ENCODE results near the gene MASTL.
"Not testable (repeated sequence)": the region's sequence is repeated elsewhere in the genome, so short reads cannot be mapped to it uniquely, and the experiment has no call there.

Gene MASTL

DNA sequence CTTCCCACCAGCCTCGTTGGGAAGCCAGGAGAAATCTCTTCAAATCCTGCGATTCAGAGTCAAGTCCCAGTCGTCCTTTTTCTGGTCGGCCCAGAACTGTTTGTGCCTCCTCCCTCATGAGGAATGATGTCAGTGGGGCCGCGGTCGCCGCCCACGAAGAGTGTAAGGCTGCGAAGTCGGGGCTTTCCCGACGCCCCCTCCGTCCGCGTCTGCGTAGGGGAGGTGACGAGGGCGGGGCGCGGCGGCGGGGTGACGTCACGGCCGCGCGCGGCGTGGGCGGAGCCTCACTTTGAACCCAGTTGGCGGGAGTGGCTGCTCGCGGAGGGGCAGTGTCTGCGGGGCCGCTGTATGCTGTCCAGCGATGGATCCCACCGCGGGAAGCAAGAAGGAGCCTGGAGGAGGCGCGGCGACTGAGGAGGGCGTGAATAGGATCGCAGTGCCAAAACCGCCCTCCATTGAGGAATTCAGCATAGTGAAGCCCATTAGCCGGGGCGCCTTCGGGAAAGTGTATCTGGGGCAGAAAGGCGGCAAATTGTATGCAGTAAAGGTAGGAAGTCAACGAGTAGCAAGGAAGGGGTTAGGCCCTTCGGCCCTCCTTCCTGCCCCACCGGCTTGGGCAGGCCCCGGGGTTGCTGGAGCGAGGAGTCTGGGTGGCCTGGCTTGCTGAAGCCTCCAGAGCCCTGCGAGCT lies at the start of gene MASTL:
TSS of gene MASTL (plus strand) at position 287 of the 689 bp plus-strand sequence. CDS start at position 362, 75 bp downstream.
- DNase-seq, result peak; percentile 95

DNA sequence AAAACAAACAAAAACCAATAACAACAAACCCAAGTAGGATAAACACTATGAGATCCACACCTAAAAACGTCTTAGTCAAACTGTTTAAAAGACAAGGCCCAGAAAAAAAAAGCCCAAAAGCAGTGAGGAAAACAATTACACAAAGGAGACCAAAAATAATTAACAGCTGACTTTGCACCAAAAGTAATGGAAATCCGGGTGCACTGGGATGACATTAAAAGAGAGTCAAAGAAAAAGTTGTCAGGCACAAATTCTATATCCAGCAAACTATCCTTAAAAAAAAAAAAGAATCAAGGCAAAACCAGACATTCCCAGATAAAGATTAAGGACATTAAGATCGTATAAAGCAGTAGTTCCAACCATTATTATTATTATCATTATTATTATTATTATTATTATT lies 47.0 kb upstream of the MASTL start:
- no peak for DNase-seq

DNA sequence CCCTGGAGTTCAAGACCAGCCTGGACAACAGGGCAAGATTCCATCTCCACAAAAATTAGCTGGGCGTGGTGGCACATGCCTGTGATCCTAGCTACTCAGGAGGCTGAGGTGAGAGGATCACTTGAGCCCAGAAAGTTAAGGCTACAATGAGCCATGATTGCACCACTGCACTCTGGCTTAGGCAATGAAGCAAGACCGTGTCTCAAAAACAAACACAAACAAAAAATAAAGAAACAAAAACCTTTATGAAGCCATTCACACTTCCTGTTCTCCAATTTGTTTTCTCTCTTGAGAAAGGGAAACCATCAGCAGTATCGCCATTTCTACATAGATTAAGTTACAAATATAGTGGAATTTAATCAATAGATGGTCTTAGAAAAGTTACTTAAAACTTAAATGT lies 20.8 kb upstream of the MASTL start:
- DNase-seq, result no peak

DNA sequence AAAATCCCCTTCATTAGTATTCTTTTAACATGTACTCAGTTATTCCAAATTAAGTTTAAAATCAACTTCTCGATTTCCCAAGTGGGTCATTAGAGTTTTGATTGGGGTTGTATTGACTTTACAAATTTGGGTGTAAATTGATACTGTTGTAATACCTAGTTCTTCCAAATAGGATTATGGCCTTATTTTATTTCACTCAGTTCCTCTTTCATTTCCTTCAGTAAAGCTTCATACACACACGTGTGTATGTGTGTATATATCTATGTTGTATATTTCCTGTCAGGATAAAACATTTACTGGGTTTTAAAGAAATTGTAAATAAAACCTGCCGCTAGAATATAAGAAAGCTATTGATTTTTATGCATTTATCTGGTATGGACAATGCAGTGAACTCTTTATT lies 16.9 kb upstream of the MASTL start:
- no peak for DNase-seq

DNA sequence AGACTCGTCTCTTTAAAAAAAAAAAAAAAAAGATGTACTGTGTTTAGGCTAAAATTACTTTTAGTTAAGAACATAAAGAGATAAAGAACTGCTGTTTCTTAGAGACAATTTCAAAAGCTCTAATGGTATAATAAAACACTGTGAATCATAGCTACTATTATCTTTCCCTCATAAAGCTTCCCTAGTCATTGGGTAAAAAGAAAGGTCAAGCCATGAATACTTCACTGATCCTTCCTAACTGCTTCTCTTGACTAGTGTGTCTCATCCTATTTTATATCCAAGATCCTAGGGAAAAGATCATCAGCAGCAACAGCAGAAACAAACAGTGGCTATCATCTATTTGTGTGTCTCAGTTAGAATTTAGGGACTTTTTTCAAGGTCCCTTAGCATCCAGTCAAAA lies 11.5 kb upstream of the MASTL start:
- no peak for DNase-seq

DNA sequence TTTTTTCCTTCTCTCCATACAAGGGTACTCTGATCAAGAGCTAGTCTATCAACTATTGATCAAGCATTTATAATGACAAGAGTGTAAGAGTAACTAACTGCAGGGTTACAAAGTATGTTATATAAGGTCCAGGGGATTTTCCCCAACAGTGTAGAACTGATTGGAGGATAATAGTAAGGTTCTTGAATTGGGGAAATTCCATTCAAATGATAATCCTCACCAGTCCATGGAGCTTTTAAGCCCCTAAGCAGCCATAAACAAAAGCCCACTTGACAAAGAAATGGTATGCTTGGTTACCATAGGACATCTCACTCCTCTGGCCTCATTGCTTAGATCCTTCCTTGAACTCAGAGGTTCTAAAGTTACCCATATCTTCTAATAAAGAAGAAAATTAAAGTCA lies 9.2 kb upstream of the MASTL start:
- DNase-seq, result no peak

DNA sequence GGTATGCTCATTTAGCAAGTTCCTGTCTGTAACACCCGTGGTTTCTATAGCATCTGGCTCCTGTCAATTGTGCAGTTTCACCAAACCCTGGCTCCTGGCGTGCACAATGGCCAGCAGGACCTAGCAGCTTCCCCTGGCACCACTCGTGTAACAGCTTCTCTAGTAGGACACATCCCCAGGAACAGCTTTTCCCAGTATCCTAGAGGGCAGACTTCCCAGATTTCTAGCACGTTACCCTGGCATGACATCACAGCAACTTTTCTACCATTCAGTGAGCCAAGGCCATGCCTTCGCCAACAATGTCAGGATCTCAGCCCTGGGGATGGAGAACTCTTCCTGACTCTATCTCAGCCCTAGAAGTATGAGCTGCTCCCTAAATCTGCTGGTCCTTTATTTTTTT lies 7.5 kb upstream of the MASTL start:
- no peak for DNase-seq

DNA sequence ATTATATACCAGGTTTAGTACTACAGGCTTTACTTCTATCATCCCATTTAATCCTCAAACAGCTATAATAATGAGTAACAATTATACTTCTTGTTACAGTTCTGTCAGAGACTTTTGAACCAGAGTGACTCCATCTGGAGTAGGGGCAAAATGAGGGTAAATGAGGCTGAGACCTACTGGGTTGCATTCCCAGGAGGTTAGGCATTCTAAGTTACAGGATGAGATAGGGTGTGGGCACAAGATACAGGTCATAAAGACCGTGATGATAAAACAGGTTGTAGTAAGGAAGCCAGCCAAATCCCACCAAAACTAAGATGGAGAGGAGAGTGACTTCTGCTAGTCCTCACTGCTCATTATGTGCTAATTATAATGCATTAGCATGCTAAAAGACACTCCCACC lies 4.9 kb upstream of the MASTL start:
- no peak for DNase-seq

DNA sequence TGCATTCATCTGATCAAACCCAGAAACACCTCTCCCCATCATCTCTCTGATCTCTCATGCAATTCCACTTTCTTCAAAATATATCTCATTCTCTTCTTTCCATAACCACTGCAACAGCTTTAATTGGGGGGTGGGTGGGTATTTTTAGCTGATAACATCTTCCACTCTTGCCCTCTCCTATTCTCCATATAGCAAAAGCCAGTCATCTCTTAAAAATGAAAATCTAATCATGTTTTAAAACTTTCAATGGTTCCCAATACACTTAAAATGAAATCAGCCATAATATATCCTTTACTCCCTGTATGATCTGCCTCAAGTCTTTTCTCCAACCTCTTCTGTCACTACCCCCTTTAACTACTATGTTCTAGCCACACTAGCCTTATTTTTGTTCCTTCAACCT lies 2.5 kb upstream of the MASTL start:
- DNase-seq, result no peak

DNA sequence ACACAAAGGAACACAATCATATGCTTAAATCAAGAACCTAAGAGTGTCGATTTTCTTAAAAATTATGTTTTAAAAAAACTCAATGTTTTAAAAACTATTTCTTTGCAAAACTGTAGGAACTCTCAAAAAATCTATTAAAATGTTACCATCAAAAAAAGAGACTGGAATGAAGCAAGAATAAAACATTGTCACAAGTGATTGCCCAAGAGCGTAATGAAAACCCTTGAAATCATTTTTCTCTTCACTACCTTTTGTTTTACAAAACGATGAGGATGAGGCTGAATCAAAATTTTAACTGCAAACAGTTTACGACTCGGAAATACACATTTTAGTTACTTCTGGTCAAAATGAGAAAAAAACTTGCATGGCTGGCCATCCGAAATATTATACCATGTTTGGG lies 1.8 kb upstream of the MASTL start:
- no peak for DNase-seq

DNA sequence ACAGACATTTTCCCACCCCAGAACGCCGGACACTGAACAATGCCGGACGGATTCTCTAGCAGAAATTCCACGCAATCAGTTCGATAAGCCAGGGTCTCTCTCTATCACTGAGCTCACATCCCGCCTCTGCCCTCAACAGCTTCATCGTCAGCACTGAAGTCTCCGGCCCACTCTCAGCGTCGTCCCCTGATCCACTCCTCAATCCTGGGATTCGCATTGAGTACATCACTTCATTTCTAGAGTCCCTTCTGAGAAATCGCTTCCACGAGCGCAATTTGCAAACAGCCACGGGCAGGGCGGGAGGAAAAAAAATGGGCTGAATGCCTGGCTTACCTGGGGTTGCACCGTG lies 1.3 kb upstream of the MASTL start:
- DNase-seq, result no peak

DNA sequence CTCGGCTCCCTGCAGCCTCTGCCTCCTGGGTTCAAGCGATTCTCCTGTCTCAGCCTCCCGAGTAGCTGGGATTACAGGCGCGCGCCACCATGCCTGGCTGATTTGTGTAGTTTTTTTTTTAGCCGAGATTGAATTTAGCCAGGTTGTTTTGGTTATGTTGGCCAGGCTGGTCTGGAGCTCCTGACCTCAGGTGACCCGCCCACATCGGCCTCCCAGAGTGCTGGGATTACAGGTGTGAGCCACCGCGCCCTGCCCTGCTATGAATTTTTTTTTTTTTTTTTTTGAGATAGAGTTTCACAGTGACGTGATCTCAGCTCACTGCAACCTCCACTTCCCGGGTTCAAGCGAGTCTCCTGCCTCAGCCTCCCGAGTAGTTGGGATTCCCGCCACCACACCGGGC lies 1.4 kb downstream of the MASTL start:
- DNase-seq, result not testable (repeated sequence)

DNA sequence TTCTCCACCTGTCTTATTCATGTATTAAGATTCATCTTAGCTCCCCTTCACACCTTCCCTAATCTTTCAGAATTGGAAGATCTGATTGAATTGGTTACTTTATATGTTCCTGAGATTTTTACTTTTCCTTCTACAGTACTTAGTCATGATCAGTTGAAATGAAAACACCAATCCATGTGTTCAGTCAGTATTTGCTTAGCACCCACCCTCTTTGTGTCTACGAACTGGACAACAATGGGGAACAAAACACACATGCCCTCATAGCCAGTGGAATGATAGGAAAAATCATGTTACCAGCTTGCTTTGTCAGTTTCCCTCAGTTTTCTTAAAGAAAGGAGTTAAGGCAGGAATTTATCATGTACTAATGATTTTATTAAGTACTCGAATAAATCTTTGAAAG lies 2.0 kb downstream of the MASTL start:
- no peak for DNase-seq

DNA sequence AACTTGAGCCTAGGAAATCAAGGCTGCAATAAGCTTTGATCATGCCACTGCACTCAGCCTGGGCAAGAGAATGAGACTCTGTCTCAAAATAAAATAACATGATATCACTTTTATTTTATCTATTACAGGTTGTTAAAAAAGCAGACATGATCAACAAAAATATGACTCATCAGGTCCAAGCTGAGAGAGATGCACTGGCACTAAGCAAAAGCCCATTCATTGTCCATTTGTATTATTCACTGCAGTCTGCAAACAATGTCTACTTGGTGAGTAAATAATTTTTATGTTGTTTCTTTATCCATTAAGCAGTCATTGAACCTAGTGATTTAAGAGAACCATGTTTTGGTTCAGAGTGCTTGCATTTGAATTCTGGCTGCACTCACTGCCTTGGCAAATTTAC lies 3.3 kb downstream of the MASTL start:
- DNase-seq, result no peak

DNA sequence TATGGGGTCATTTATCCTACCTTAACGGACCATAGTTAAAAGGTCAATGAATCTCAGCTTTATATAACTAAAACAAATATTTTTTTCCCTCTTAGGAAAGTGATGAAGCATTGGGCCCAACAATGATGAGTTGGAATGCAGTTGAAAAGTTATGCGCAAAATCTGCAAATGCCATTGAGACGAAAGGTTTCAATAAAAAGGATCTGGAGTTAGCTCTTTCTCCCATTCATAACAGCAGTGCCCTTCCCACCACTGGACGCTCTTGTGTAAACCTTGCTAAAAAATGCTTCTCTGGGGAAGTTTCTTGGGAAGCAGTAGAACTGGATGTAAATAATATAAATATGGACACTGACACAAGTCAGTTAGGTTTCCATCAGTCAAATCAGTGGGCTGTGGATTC lies 14.7 kb downstream of the MASTL start:
- no peak for DNase-seq

DNA sequence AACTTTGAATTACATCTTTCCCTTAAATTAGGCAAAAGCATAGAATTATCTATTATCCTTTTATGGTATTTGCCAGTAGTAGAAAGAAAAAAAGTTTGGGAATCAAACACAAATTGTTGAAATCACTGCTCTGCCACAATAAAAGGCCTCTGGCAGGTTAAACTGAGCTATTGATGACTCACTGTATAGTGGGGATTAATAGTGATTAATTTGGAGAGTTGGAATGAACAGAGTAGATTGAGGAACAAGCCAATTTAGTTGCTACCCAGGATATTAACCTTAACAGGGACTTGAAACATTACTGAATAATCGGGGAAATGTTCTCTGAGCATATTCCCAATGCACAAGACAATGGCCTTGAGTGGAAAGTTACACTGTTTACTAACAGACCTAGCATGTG lies 33.1 kb downstream of the MASTL start:
- no peak for DNase-seq

DNA sequence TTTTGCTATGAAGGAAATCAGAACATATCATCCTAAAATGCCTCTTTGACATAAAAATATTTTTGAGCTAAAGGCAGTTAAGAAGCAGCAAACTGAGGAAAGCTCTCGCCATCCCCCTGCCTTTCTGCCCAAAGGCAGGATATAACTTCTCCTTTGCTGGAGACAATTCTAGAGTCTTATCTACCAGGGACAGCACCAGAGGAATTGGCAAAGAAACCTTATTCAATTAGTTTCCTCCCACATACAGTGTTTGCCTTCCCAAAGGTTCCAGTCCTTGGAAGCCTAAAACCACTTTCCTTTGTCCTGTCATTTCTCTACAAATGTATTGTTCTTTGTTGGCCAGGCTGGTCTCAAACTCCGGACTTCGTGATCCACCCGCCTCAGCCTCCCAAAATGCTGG lies 33.7 kb downstream of the MASTL start:
- no peak for DNase-seq

DNA sequence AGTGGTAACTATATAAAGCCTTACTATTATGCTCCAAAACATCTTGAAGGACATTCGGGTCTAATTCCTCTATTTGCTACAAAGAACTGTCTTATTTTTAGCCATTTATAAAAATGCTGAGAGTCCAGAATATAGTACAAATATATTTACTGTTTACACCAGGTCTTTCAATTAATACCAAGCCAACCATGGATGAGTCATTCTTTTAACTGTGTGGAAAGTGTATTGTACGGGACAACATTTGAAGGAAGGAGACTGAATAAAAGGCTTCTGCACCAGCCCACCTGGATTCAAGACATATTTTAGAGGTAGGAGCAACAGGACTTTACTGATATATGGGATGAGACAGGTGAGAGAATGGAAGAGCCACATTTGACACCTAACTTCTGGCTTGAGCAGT lies 35.4 kb downstream of the MASTL start:
- no peak for DNase-seq

DNA sequence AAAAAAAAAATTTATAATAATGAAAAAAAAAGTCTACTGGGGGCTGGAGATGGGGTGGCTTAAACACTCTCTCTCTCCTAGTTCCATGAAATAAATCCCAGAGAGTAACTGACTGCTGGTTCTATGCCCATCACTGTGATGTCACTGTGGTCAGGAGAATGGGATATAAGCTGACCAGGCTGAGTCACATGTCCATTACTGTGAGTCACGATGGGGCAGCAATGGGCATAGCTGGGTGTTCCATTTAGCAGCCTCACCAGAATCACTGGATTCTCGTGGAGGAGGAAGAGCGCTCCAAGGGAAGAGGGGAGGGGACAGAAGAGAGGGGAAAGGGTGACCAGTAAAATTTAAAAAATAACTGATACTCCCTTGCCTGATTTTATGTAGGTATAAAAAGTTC lies 37.1 kb downstream of the MASTL start:
- DNase-seq, result no peak

DNA sequence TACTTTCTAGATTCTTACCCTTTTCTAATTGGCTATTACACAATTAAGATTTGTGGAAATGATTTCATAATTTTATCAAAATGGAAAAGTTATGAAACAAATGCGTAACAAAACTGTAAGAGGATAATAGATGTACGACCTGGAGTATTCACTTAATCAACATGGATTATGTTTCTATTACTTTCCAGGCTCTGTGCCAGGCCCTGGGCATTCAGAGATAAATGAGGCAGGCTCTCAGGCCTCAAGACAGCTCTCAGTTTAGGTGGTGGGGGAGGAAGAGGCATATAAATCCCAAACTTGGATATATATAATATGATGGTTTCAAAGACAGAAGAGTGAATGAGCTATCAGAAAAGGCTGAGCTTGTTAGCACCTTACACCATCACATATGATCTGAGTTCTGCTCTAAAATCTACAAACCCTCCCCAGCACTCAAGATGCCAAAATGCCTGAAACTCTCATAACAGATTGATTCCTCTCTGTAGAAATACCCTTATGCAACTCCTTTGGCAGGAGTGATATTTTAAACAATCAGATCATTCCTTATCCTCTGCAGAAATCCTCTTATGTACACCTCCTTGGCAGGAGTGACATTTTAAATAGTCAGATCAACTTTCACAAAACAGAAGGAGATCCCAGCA lies 42.9 kb downstream of the MASTL start:
- DNase-seq, result no peak

DNA sequence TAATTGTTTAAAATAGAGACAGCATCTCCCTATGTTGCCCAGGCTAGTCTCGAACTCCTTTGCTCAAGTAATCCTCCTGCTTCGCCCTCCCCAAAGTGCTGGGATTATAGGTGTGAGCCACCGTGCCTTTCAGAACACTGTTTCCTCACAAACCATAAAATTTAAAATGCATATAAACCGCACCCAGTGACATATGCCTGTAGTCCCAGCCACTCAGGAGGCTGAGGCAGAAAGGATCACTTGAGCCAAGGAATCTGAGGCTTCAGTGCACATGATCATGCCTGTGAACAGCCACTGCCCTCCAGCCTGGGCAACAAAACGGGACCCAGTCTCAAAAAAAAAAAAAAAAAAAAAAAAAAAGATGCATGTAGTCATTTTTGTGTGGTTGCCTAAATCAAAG lies 48.7 kb downstream of the MASTL start:
- no peak for DNase-seq

DNA sequence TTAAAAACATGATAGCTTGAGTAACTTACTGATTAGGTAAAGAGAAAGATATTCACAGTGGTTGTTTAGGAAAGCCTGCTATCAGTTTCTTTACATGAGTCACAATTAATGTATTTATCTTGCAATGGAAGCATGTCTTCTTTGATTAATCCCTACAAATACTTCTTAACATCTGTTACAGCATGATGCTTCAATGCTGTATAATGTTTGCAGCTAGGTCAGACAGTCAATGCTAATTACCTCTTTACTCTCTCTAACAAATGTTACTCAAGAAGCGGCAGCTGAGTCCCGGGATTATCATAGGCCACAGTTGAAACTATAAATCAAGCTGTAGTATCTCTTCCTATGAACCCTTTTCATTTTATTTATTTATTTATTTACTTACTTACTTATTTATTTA lies 52.2 kb downstream of the MASTL start:
- no peak for DNase-seq

DNA sequence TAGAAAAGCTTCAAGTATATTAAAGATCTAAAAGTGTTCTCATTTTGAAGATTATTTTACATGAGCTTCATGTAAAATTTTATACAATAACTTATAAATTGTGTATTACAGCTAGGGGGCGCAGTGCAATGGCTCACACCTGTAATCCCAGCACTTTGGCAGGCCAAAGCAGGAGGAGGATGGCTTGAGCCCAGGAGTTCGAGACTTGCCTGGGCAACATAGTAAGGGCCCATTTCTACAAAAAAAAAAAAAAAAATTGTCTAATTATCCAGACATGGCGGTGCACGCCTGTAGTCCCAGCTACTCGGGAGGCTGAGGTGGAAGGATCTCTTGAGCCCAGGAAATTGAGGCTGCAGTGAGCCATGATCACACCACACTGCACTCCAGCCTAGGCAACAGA lies 68.8 kb downstream of the MASTL start:
- DNase-seq, result peak; percentile 43

DNA sequence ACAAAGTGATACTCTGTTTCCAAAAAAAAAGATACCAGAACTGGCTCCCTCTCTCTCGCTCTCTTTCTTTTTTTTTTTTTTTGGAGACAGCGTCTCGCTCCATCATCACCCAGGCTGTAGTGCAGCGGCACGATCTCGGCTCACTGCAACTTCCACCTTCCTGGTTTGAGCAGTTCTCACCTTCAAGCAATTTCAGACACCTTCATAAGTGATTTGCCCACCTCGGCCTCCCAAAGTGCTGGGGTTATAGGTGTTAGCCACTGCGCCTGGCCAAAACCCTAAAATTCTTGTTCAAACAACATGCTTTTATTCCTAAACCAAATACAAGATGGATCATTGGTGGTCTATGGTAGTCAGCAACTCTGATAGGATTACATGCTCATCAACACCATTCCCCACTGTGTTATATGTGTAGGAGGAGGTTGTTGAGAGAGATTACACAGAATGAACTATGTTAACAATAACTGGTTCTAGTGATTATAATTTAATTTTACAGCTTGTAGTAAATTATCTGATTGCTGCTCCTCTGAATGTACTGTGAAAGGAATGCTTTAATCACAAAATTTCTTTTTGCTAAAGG lies 69.9 kb downstream of the MASTL start:
- DNase-seq, result no peak

Measured in activated CD4-positive, CD25-positive, alpha-beta regulatory T cell treated with anti-CD3 and anti-CD28 coated beads, Interleukin-2, amount 50 U/mL, for 72 hours (primary cell).